Adrenal gland (tissue), 12 donors: ENCODE results near the gene MSMB. TPM values are rescaled to one million over a fixed set of nuclear protein-coding genes. Genes with fewer than 3 reads are reported as not detected.

Experiments used
- DNase-seq, 7 donors: peaks; one replicate each; pipeline ENCODE4 v3.0.0-alpha.2; 2019 to 2020
- H3K27ac ChIP-seq, 5 donors: fragments of 200-600 bp; sonication (generic) in 4 of 5; 1 replicate in 3 of 5; 2 replicates in 2 of 5; pipeline versions ENCODE4 v1.5.1 to v1.8.0; 2016 to 2020; ENCODE audit warnings: mild to moderate bottlenecking in 1 of 5
- H3K27me3 ChIP-seq: fragments of 200-600 bp; 2 replicates; pipeline ENCODE4 v1.8.0; 2021
- H3K36me3 ChIP-seq, 2 donors: fragments of 200-600 bp; replicated peaks in 1 of 2; 1 replicate in 1 of 2; 2 replicates in 1 of 2; pipeline versions ENCODE4 v1.5.1 to v1.8.0; 2018 to 2022
- H3K4me1 ChIP-seq, 2 donors: fragments of 200-600 bp; replicated peaks in 1 of 2; 1 replicate in 1 of 2; 2 replicates in 1 of 2; pipeline versions ENCODE4 v1.5.1 to v1.8.0; 2018 to 2021
- H3K4me3 ChIP-seq, 4 donors: fragments of 200-600 bp; sonication (generic) in 3 of 4; one replicate each; pipeline ENCODE4 v1.5.1; 2016 to 2018
- H3K9me3 ChIP-seq, 3 donors: fragments of 200-600 bp; sonication (generic) in 1 of 3; replicated peaks in 1 of 3; 1 replicate in 2 of 3; 2 replicates in 1 of 3; pipeline versions ENCODE4 v1.5.1 to v1.8.0; 2016 to 2021
- CTCF ChIP-seq, 6 experiments: fragments of 450-650 bp in 4 of 6; fragments of 200-600 bp in 2 of 6; sonication (generic) in 1 of 6; IDR thresholded peaks; 1 replicate in 5 of 6; 2 replicates in 1 of 6; pipeline versions ENCODE4 v1.5.1 to v1.8.0; 2016 to 2021; ENCODE audit warnings: antibody characterized with exemption in 6 of 6, mild to moderate bottlenecking in 2 of 6, moderate library complexity in 1 of 6
- POLR2A ChIP-seq, 2 donors: fragments of 450-650 bp; IDR thresholded peaks; one replicate each; pipeline ENCODE4 v1.6.1; 2017; ENCODE audit warnings: antibody characterized with exemption in 2 of 2, mild to moderate bottlenecking in 2 of 2, moderate library complexity in 1 of 2
- WGBS, 4 donors: extraction: QIAGEN DNeasy Blood & Tissue Kit in 2 of 4; methylation state at CpG; one replicate each; pipeline versions ENCODE4 v1.1.5 to v1.1.7; 2013 to 2017; 5-methylcytosine and 5-hydroxymethylcytosine counted together
- intact Hi-C, 2 donors: fragments of 100-400 bp; cut with DNase I; formaldehyde crosslinking; loops; one replicate each; pipeline versions ENCODE4 v1.14.1 to v1.15.0; 2022 to 2023
- polyA plus RNA-seq, 3 donors: library from polyadenylated mRNA; stranded (reverse); fragments of 200-250 nt in 2 of 3; fragments of 350-450 nt in 1 of 3; fragmentation: Illumina TruSeq in 1 of 3; extraction: RNeasy Lipid Tissue Mini Kit (QIAGEN cat#74804) in 1 of 3; gene quantifications; one replicate each; pipeline ENCODE4 v1.2.3, GENCODE V29; 2013 to 2014
- total RNA-seq, 9 donors: library from RNA; depleted of rRNA in 4 of 9; stranded (reverse); fragments of >200 nt in 4 of 9; fragments of 120-200 nt in 1 of 9; fragmentation: NEBNext Ultra II Directional in 1 of 9; extraction: Animal tissue kit (Norgen Biotek cat#: 25700) in 1 of 9; gene quantifications; one replicate each; pipeline versions ENCODE4 v1.1.0 to v1.2.4, GENCODE V29; 2013 to 2023
- donor health status: healthy with polysubstance abuse.
- donor health status: Bipolar disorder and iron deficiency.
- donor health status: DM: yes; HTN: yes; CAD: no.
- donor health status: DM: no; HTN: no; CAD: no.
- donor health status: DM: no; HTN: no; CAD: no.
- donor health status: DM: yes; HTN: yes; CAD: no.

The MSMB gene
- total and polyA plus RNA-seq, 12 donors = not detected

DNA sequence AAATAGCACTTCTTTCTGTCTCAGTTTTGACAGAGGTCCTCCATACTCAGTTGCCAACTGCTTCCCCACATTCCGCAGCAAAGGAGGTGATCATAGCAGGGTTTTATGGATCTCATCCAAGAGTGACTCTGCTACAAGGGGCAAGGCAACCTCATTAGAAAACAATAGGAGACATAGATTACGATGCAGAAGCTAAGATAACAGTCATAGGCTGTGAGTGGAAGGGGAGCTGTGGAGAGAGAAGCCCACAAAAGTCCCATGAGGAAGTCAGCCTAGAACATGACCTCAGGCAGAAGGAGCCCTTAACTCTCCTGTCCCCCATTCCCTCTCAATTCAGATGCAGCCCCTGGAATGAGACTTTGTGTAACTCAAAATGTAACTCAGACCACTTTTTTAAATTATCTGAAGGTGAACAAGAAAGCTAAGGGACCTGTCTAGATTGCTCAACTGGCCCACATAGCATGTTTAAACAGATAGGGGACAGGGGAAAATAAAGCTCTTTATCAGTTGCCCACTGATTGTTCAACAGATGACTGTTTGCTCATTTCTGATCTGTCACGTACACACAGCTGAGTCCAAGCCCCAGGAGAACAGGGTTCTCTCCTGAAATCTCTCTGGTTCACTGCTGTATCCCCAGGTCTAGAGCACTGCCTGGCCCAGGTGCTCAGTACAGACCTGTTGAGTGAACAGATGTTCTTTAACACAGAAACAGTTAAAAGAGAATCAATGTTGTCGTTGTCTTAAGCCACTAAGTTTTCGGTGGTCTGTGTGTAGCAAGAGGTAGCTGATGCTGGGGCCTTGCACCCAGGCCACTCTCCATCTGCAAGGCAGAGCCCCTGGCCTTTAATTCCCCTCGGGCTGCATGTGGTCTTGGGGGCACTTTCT, 14.2 kb downstream of the MSMB start:
- Histone ChIP-seq H3K27me3 (no peaks in the 10 kb centered on the region), H3K4me3 (no peak overlapping the region), H3K4me1 (peaks cover 10 to 40% of the 10 kb centered on the region in 2 donors), H3K27ac (no peak overlapping the region), H3K36me3 (no peaks in the 10 kb centered on the region), H3K9me3 (no peaks in the 10 kb centered on the region)
- 73 to 87% (median 80%) methylated on average over 5 to 6 of the region's 6 CpGs for WGBS, 4 donors
- DNase-seq = no peak
- TF ChIP-seq CTCF (IDR thresholded peaks at IDR 0.05) (no peak), POLR2A (IDR thresholded peaks at IDR 0.05) (no peak)
- intact Hi-C loops = no loop called here

GRCh38 chr10:46030091-46030937, 15.8 kb downstream of the MSMB start, which contains the start of gene NCOA4:
NCOA4 (minus strand) TSS chr10:46030623; CDS start chr10:46016680, 13,943 bp downstream.
- peak; percentile 97 to 99 (median 99) for DNase-seq
- peak within 1 kb of the TSS; percentile 77 to 96 (median 92) for H3K27ac ChIP-seq
- WGBS, 4 donors = 0 to 1% (median 1%) methylated on average over 34 to 59 of the region's 59 CpGs
- peak within 1 kb of the TSS; percentile 45 to 96 (median 66) for H3K4me3 ChIP-seq
- H3K4me1 ChIP-seq = peaks cover 10 to 47% of the 10 kb centered on the region in 2 donors
- intact Hi-C loops = no loop called here
- TF ChIP-seq CTCF (IDR thresholded peaks at IDR 0.05) (peak; percentile 65 to 76 (median 70)), POLR2A (IDR thresholded peaks at IDR 0.05) (peak; percentile 54 to 91)
- H3K9me3 ChIP-seq = no peaks in the 10 kb centered on the region
- H3K27me3 ChIP-seq = no peaks in the 10 kb centered on the region
- no peaks in the 10 kb centered on the region for H3K36me3 ChIP-seq

- H3K9me3 ChIP-seq = no peaks in the 10 kb centered on the region
- H3K27ac ChIP-seq = peak overlapping the region; percentile 77 to 96 (median 92)
- 13 to 17% (median 15%) methylated on average over 6 of the region's 6 CpGs for WGBS, 4 donors
- peak overlapping the region; percentile 45 to 96 (median 66) for H3K4me3 ChIP-seq
- H3K4me1 ChIP-seq = peaks cover 10 to 54% of the 10 kb centered on the region in 2 donors
- intact Hi-C loops = loop anchor here in 1 of 2 donors (10.0 kb wide), 1 partner anchor 55 kb away; the partner anchor contains the start of gene TIMM23
- H3K36me3 ChIP-seq = no peaks in the 10 kb centered on the region
- no peak for DNase-seq
- no peaks in the 10 kb centered on the region for H3K27me3 ChIP-seq
- TF ChIP-seq POLR2A (IDR thresholded peaks at IDR 0.05) (no peak), CTCF (IDR thresholded peaks at IDR 0.05) (no peak)
Observed at GRCh38 chr10:46029461-46030030, 16.5 kb downstream of the MSMB start.
